Left hindlimb (tissue), 1 donor: ENCODE results near the gene HIVEP3.
"Not testable (repeated sequence)": the region's sequence is repeated elsewhere in the genome, so short reads cannot be mapped to it uniquely, and the experiment has no call there.

Source experiments
- DNase-seq: peaks from one replicate; pipeline ENCODE4 v3.0.0-alpha.2; 2018

The HIVEP3 gene

GRCh38 chr1:41574842-41575241, 343.9 kb downstream of the HIVEP3 start:
- DNase-seq: no peak

- DNase-seq: peak; percentile 81
Observed at GRCh38 chr1:41573785-41574713, 344.7 kb downstream of the HIVEP3 start.

- DNase-seq: no peak
Observed at GRCh38 chr1:41573194-41573593, 345.5 kb downstream of the HIVEP3 start.

DNA sequence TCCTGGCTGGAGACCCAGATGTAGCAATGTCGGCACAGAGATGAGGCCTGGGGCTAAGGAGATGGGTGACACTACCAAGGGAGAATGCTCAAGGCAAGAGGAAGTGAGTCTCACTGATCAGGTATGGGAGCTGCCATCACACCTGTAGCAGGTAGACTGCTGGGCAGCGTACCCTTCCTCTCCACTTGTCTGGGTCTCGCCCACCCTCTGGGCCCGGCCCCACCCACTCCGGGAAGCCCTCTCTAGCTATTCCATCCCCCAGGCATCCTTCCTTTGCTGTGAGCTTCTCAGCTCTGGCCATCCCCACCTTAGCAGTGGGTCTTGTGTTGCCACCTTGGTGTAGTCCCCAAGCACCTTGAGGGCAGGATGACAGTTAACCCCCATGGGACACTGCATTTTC, 346.5 kb downstream of the HIVEP3 start:
- DNase-seq: no peak

DNA sequence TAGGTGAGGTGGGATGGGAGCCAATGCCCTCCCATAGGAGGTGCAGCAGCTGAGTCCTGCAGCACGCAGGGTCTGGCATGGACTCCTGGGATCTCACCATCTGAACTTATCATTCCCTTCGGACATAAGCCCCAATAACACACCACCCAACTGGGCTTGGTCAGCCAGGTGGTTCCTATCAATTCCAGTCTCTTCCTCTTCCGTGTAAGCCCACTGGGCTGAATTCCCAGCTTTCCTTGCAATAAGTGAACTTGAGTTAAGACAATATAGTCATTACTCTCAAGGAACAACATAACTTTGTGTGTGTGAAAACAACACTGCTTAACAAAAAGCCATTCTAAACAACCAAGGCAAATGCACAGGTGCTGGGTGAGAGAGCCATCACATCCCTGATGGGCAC, 347.7 kb downstream of the HIVEP3 start:
- no peak for DNase-seq

DNA sequence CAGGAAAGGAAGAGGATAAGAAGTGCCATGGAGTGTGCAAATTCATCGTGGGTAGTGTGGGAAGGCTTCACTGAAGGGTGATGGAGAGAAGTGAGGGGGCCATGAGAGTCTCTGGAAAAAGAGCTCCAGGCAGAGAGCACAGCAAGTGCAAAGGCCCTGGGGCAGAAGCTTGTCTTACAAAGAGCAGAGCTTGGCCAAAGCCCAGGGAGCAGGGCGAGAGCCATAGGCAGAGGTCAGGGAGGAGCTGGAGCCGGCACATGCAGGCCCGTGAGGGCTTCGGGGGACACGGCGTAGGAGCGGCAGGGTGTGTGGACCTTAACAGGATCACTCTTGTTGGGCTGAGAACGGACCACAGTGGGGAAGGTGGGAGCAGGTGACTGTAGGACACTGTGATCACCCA, 350.5 kb downstream of the HIVEP3 start:
- DNase-seq: no peak

GRCh38 chr1:41566969-41567368, 351.8 kb downstream of the HIVEP3 start:
- DNase-seq: no peak

GRCh38 chr1:41566274-41566885, 352.3 kb downstream of the HIVEP3 start:
- DNase-seq: no peak

- no peak for DNase-seq
Observed at GRCh38 chr1:41564741-41565475, 353.8 kb downstream of the HIVEP3 start.

- DNase-seq: no peak
Observed at GRCh38 chr1:41562328-41562727, 356.4 kb downstream of the HIVEP3 start.

GRCh38 chr1:41560931-41561330, 357.8 kb downstream of the HIVEP3 start:
- DNase-seq: no peak

GRCh38 chr1:41560496-41560895, 358.2 kb downstream of the HIVEP3 start:
- no peak for DNase-seq

GRCh38 chr1:41559331-41559730, 359.4 kb downstream of the HIVEP3 start:
- DNase-seq: no peak

DNA sequence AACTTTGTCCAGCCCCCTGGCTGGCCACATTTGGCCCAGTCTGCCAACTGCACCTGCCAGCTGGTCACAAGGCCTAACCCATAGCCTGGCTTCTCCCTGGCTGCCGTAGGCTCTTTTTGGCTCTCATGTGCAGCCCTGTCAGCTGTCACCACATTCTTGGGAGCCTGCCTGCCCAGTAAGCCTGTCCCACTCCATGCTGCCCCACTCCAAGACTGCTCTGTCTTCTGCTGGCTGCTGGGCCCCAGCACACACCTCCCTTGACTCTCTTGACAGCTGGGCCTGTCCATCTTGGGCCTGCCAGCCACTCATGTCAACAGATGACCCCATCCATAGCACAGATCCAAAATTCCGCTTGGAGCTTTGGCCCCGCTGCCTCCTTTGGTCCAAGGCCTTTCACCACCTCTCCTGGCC, 360.0 kb downstream of the HIVEP3 start:
- DNase-seq: peak; percentile 84

GRCh38 chr1:41557751-41558455, 360.8 kb downstream of the HIVEP3 start:
- DNase-seq: no peak

DNA sequence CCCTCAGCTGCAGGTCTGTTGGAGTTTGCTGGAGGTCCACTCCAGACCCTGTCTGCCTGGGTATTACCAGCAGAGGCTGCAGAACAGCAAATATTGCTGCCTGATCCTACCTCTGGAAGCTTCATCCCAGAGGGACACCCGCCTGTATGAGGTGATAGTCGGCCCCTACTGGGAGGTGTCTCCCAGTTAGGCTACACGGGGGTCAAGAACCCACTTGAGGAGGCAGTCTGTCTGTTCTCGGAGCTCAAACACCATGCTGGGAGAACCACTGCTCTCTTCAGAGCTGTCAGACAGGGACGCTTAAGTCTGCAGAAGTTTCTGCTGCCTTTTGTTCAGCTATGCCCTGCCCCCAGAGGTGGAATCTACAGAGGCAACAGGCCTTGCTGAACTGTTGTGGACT, 364.0 kb downstream of the HIVEP3 start:
- not testable (repeated sequence) for DNase-seq

- DNase-seq: no peak
Observed at GRCh38 chr1:41547781-41548560, 370.8 kb downstream of the HIVEP3 start.

DNA sequence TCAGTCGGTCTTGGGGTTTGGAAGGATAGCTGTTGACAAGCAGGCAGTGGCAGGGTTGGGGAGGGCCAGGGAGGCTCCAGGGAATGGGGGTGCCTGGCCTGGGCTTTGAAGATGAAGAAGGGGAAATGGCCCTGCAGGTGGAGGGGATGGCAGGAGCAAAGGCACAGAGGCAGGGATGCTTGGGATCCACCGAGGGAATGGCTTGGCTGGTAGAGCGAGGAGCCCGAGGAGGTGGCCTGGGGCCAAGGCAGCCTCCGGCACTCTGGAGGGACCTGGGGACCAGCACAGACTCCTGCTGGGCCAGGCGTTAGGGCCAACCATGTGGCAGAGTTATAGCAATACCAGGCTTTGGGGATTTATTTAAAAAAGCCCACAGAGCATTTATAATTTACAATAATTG, 371.4 kb downstream of the HIVEP3 start:
- no peak for DNase-seq

DNA sequence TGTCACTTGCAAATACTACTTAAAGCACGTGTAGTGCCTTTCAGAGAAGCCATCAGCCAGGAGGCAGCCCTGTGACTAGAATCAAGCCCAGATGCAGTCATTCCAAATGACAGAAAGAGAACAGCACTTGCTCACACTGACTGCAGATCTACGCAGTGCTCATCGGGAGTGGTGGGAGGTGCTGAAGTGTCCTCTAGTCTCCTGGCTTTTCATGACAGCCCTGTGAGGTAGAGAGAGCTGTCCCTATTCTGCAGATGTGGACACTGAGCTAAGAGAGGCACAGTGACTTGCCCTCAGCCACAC, 371.9 kb downstream of the HIVEP3 start:
- no peak for DNase-seq

DNA sequence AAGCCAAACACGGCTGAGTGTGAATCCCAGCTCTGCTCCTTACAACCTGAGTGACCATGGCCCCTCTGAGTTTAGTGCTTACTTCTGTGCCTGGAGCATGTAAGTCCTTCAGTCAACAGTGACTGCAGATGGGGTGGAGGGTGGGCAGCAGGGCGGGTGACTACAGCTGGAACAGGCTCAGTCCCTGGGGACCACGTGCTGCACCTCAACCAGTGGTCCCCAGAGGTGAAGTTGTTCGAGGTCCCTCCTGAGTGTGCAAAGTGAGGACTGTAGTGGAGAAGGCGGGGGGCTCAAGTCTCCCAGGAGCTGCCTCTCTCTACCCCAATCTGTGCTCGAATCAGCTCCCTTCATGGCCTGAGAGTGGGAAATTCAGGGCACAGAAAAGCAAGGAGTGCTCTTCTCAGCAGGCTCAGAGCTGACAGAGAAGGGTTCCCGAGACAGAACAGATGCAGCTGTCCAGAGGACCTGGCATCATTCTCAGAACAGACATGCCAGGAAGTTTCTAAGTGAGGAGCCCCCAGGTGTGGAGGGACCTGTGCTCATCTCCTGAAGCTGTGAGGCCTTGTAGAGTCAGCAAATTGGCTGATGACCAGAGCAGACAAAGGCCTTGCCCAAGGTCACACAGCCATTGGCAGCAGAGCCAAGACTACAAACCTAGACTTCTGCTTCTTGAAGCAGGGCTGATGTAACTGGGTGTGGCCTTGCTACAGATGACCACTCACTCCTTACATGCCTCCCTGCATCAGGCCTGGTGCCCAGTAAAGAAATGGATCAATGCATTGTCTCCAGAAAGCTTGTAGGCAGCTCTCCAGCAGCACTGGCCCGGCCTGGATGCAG, 372.5 kb downstream of the HIVEP3 start:
- no peak for DNase-seq

DNA sequence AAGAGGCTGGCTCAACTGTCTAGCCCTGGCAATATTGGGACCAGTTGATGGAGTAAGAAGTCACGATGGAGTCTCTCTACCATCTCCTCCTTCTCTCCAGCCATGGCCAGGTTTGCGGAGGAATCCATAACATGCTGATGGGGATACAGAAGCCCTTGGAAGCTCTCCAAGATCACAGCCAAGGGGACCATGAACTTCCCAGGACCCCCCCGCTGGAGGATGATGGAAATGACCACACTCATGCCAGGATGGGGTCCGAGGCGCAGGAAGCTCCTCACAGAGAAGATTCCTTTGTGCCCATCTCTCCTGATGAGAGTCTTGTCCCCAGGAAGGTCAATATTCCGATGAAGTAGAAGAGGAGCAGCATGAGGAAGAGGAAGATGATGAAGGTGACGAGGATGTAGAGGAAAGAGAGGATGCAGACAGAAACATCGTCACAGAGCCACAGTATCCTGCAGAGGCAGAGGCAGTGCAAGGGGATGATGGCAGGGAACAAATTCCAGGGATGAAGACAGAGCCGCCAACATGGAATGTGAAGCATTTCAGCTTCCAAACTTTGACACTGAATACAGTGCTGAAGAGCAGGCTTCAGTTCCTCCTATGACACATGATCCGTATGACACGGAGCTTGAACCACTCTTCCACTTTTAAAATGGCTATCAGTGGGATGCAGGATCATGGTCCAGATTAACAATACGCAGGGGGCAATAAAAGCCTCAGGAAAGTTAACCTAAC, 376.4 kb downstream of the HIVEP3 start:
- DNase-seq: no peak
